Measurements from ENCODE around the gene ZNF346. TPM values are rescaled to one million over a fixed set of nuclear protein-coding genes. Genes with fewer than 3 reads are reported as not detected.

Gene ZNF346
- total and polyA plus RNA-seq, 2 of the 13 experiments (the other 11 are each of a cell fraction or from before 2014, with no cell fraction given): 8.6 to 19.4 TPM

- TF ChIP-seq BCLAF1 (IDR thresholded peaks at IDR 0.05) (no peak), FOXP4 (CRISPR knock-in tag; IDR thresholded peaks at IDR 0.05) (no peak), ZBTB38 (CRISPR knock-in tag; IDR thresholded peaks at IDR 0.05) (0 out of 2 replicates have a peak, but pooled peaks have one; percentile 37), RBM22 (optimal IDR thresholded peaks at IDR 0.05; ENCODE audit: low read length) (no peak), RFX1 (IDR thresholded peaks at IDR 0.05) (no peak), SOX6 (IDR thresholded peaks at IDR 0.05) (no peak), SOX6 (CRISPR knock-in tag; IDR thresholded peaks at IDR 0.05) (no peak), ZNF605 (CRISPR knock-in tag; IDR thresholded peaks at IDR 0.05) (no peak), STAT5B (CRISPR knock-in tag; IDR thresholded peaks at IDR 0.05) (no peak), MNT (IDR thresholded peaks at IDR 0.05) (0 out of 2 replicates have a peak, but pooled peaks have one; percentile 27), KMT2B (CRISPR knock-in tag; IDR thresholded peaks at IDR 0.05) (no peak), ZFY (CRISPR knock-in tag; IDR thresholded peaks at IDR 0.05) (no peak), MED1 (CRISPR knock-in tag; IDR thresholded peaks at IDR 0.05) (no peak), CHD4 (IDR thresholded peaks at IDR 0.05; ENCODE audit: borderline replicate concordance, low read length) (no peak), GTF3A (CRISPR knock-in tag; conservative IDR thresholded peaks at IDR 0.05) (no peak), ZNF713 (CRISPR knock-in tag; IDR thresholded peaks at IDR 0.05) (no peak), ZNF615 (CRISPR knock-in tag; IDR thresholded peaks at IDR 0.05; ENCODE audit: borderline replicate concordance) (no peak), ZFP91 (CRISPR knock-in tag; IDR thresholded peaks at IDR 0.05; ENCODE audit: borderline replicate concordance) (peak; percentile 55), ZNF275 (CRISPR knock-in tag; IDR thresholded peaks at IDR 0.05; ENCODE audit: borderline replicate concordance) (no peak), ZNF274 (CRISPR knock-in tag; IDR thresholded peaks at IDR 0.05) (no peak)
Measured at GRCh38 chr5:177089825-177090641, 67.5 kb downstream of the ZNF346 start (continued).
